Measurements from ENCODE around the gene NBR1. TPM values are rescaled to one million over a fixed set of nuclear protein-coding genes. Genes with fewer than 3 reads are reported as not detected.
"Not testable (repeated sequence)": the region's sequence is repeated elsewhere in the genome, so short reads cannot be mapped to it uniquely, and the experiment has no call there.

The NBR1 gene
- polyA plus RNA-seq, 1 experiment: 107 TPM

- Histone ChIP-seq H3K9me3 (ENCODE audit: control insufficient read depth, insufficient read depth, low read length) (peaks cover 4% of the 10 kb centered on the region), H3K4me3 (ENCODE audit: low read depth, low read length) (no peak overlapping the region), H3K27me3 (ENCODE audit: control insufficient read depth, insufficient read depth, low read length) (no peaks in the 10 kb centered on the region), H3K27ac (ENCODE audit: low read depth, low read length) (no peak overlapping the region)
- ChIA-PET POLR2A (no interaction called here), CTCF (interaction anchor here (0.9 kb wide), 1 partner anchor 151 kb away, joined by 3 read pairs; no protein-coding TSS in a partner anchor)
- no peak for TF ChIP-seq CTCF (IDR thresholded peaks at IDR 0.05; ENCODE audit: low read depth, low read length)
- DNase-seq (ENCODE audit: low read depth, low spot score): no peak
Measured at GRCh38 chr17:43176119-43176570, 5.1 kb downstream of the NBR1 start.

DNA sequence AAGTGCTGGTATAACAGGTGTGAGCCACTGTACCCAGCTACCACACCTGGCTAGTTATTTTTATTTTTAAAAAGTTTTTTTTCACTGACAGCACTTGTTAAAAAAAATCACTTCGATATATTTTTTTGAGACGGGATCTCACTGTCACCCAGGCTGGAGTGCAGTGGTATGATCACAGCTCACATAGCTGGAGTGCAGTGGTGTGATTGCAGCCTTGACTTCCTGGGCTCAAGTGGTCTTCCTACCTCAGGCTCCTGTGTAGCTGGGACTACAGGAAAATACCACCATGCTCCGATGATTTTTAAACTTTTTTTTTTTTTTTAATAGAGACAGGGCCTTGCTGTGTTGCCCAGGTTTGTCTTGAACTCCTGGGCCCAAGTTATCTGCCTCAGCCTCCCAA is 12.9 kb downstream of the NBR1 start:
- TF ChIP-seq CTCF (IDR thresholded peaks at IDR 0.05; ENCODE audit: low read depth, low read length): no peak
- no peaks in the 10 kb centered on the region for H3K9me3 ChIP-seq (ENCODE audit: control insufficient read depth, insufficient read depth, low read length)
- CTCF ChIA-PET: no interaction called here
- H3K27ac ChIP-seq (ENCODE audit: low read depth, low read length): no peak overlapping the region
- no peak for DNase-seq (ENCODE audit: low read depth, low spot score)
- POLR2A ChIA-PET: interaction anchor here (0.7 kb wide), 1 partner anchor 133 kb away, joined by 4 read pairs; no protein-coding TSS in a partner anchor
- no peak overlapping the region for H3K4me3 ChIP-seq (ENCODE audit: low read depth, low read length)
- no peaks in the 10 kb centered on the region for H3K27me3 ChIP-seq (ENCODE audit: control insufficient read depth, insufficient read depth, low read length)

- POLR2A ChIA-PET: interaction anchor here (0.7 kb wide), 2 partner anchors 47 to 130 kb away, joined by 4 to 6 read pairs; no protein-coding TSS in a partner anchor
- DNase-seq (ENCODE audit: low read depth, low spot score); H3K4me3 ChIP-seq (ENCODE audit: low read depth, low read length); H3K27ac ChIP-seq (ENCODE audit: low read depth, low read length); H3K27me3 ChIP-seq (ENCODE audit: control insufficient read depth, insufficient read depth, low read length); H3K9me3 ChIP-seq (ENCODE audit: control insufficient read depth, insufficient read depth, low read length); CTCF ChIA-PET: not testable (repeated sequence)
Measured at GRCh38 chr17:43186656-43187055, 15.6 kb downstream of the NBR1 start.

GRCh38 chr17:43193251-43193650 is 22.2 kb downstream of the NBR1 start:
- ChIA-PET POLR2A (interaction anchor here (1.6 kb wide), 1 partner anchor 22 kb away, joined by 13 read pairs; no protein-coding TSS in a partner anchor), CTCF (interaction anchor here (0.5 kb wide), 1 partner anchor 570 kb away, joined by 3 read pairs; no protein-coding TSS in a partner anchor)
- DNase-seq (ENCODE audit: low read depth, low spot score): no peak
- TF ChIP-seq CTCF (IDR thresholded peaks at IDR 0.05; ENCODE audit: low read depth, low read length): no peak
- Histone ChIP-seq H3K9me3 (ENCODE audit: control insufficient read depth, insufficient read depth, low read length) (no peaks in the 10 kb centered on the region), H3K27ac (ENCODE audit: low read depth, low read length) (no peak overlapping the region), H3K27me3 (ENCODE audit: control insufficient read depth, insufficient read depth, low read length) (no peaks in the 10 kb centered on the region), H3K4me3 (ENCODE audit: low read depth, low read length) (no peak overlapping the region)

DNA sequence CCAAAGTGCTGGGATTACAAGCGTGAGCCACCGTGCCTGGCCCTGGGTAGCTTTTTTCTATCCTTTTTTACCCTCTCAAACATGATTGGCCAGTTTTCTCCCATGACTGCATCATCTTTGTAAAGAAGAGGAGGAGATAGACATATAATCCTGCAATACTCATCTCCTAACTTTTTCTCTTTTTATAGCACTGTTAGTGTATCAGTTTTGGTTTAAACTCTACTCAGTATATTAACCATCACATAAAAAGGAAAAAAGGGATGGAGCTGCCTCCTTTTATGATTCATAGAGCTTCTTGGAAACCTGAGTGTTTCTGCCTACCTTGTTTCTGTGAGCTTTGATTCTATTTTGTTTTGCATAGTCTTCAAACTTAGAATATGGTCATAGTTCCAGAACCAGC is 28.6 kb downstream of the NBR1 start:
- ChIA-PET POLR2A (interaction anchor here (0.6 to 1.1 kb wide), 3 partner anchors 20 to 135 kb away, joined by 3 to 8 read pairs (median 3); no protein-coding TSS in a partner anchor), CTCF (interaction anchor here (1.9 kb wide), 1 partner anchor 202 kb away, joined by 4 read pairs; the partner anchor contains the start of gene RPL27)
- Histone ChIP-seq H3K27me3 (ENCODE audit: control insufficient read depth, insufficient read depth, low read length) (no peaks in the 10 kb centered on the region), H3K4me3 (ENCODE audit: low read depth, low read length) (no peak overlapping the region), H3K27ac (ENCODE audit: low read depth, low read length) (no peak overlapping the region), H3K9me3 (ENCODE audit: control insufficient read depth, insufficient read depth, low read length) (no peaks in the 10 kb centered on the region)
- DNase-seq (ENCODE audit: low read depth, low spot score): no peak
- TF ChIP-seq CTCF (IDR thresholded peaks at IDR 0.05; ENCODE audit: low read depth, low read length): no peak

Data from AG04450 (cell line).